ENCODE results near the gene CTIF. TPM values are rescaled to one million over a fixed set of nuclear protein-coding genes. Genes with fewer than 3 reads are reported as not detected.
"Not testable (repeated sequence)": the region's sequence is repeated elsewhere in the genome, so short reads cannot be mapped to it uniquely, and the experiment has no call there.

The CTIF gene
- total RNA-seq, 1 donor from 2014 or later: 15.0 TPM

- H3K27me3 ChIP-seq (ENCODE audit: control insufficient read depth, insufficient read depth, low read length): no peaks in the 10 kb centered on the region
- no peak overlapping the region for H3K4me3 ChIP-seq (ENCODE audit: low read depth, low read length)
- H3K36me3 ChIP-seq (ENCODE audit: control insufficient read depth, insufficient read depth, low read length): no peaks in the 10 kb centered on the region
- TF ChIP-seq CTCF (IDR thresholded peaks at IDR 0.05; ENCODE audit: insufficient read depth, low read length, severe bottlenecking): no peak
- FAIRE-seq (no peak), DNase-seq (ENCODE audit: low read depth) (no peak)
These were observed 272.6 kb downstream of the CTIF start for GRCh38 chr18:48811401-48811800.

DNA sequence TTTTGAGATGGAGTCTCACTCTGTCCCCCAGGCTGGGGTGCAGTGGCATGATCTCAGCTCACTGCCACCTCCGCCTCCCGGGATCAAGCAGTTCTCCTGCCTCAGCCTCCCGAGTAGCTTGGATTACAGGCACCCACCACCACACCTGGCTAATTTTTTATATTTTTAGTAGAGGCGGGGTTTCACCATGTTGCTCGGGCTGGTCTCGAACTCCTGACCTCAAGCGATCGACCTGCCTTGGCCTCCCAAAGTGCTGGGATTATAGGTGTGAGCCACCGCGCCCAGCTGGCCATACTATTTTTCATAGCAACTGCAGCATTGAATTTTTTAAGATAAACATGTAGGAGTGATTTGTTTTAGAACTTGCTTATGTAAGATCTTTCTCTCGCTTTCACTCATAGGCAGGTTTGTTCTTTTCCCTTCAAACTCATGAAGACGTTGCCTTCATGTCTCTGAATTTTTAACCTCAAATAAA lies 273.2 kb downstream of the CTIF start:
- FAIRE-seq; H3K36me3 ChIP-seq (ENCODE audit: control insufficient read depth, insufficient read depth, low read length); H3K27me3 ChIP-seq (ENCODE audit: control insufficient read depth, insufficient read depth, low read length); H3K4me3 ChIP-seq (ENCODE audit: low read depth, low read length); DNase-seq (ENCODE audit: low read depth): not testable (repeated sequence)

DNA sequence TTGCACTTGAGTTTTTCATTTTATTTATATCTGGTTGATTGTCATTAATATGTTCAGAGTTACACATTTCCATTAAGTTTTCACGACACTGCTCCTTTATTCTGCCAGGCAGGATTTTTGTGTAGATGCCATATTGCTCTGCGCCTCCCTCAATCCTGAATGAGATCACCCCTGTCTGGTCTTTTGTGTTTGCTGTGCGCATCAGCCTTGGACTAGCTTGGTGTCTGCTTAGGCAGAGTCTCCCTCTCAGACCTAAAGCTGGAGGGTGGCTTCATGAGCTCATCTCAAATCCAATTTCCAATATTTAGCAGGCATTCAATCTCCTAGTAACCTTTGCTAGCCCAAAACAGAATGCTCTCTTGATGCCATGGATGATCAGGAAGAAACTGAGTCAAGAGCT lies 274.5 kb downstream of the CTIF start:
- TF ChIP-seq CTCF (IDR thresholded peaks at IDR 0.05; ENCODE audit: insufficient read depth, low read length, severe bottlenecking): no peak
- Histone ChIP-seq H3K4me3 (ENCODE audit: low read depth, low read length) (no peak overlapping the region), H3K36me3 (ENCODE audit: control insufficient read depth, insufficient read depth, low read length) (peaks cover 1% of the 10 kb centered on the region), H3K27me3 (ENCODE audit: control insufficient read depth, insufficient read depth, low read length) (no peaks in the 10 kb centered on the region)
- DNase-seq (ENCODE audit: low read depth): no peak
- FAIRE-seq: no peak

GRCh38 chr18:48813833-48814489 lies 275.1 kb downstream of the CTIF start:
- FAIRE-seq: peak; percentile 62

DNA sequence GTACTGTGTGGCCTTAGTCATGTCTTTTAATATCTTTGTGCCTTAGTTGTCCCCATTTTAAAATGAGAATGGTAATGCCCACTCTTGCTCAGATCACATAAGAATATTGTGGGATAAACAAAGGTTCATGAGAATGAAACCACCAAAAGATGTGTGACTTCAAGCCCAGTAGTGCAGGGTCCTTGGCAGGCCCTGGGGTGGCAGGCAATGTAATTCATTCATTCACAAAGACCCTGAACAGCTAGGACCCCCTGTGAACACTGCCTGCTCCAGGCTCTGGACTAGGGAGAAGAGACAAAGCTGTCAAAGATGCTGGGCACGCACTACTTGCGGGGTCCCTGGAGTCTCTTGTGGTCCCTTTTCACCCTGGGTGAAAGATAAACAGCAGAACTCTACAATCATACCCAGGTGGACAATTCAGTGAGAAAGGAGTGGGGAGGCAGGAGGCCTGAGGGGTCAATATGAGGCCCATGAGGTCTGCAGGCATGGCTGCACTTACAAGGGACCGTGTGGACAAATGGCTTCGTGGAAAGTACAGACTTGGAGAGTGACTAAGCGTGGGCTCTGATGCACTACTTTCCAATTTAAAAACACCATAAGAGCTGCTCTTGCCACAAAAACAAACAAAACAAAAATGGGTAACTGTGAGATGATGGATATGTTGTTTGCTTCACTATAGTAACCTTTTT lies 275.8 kb downstream of the CTIF start:
- DNase-seq (ENCODE audit: low read depth): no peak
- Histone ChIP-seq H3K27me3 (ENCODE audit: control insufficient read depth, insufficient read depth, low read length) (no peaks in the 10 kb centered on the region), H3K36me3 (ENCODE audit: control insufficient read depth, insufficient read depth, low read length) (peaks cover 1% of the 10 kb centered on the region), H3K4me3 (ENCODE audit: low read depth, low read length) (no peak overlapping the region)
- no peak for FAIRE-seq
- no peak for TF ChIP-seq CTCF (IDR thresholded peaks at IDR 0.05; ENCODE audit: insufficient read depth, low read length, severe bottlenecking)

More at GRCh38 chr18:48813833-48814489, 275.1 kb downstream of the CTIF start:
- DNase-seq (ENCODE audit: low read depth): peak; percentile 48
- peaks cover 1% of the 10 kb centered on the region for H3K36me3 ChIP-seq (ENCODE audit: control insufficient read depth, insufficient read depth, low read length)
- H3K27me3 ChIP-seq (ENCODE audit: control insufficient read depth, insufficient read depth, low read length): no peaks in the 10 kb centered on the region
- H3K4me3 ChIP-seq (ENCODE audit: low read depth, low read length): no peak overlapping the region
- no peak for TF ChIP-seq CTCF (IDR thresholded peaks at IDR 0.05; ENCODE audit: insufficient read depth, low read length, severe bottlenecking)

DNA sequence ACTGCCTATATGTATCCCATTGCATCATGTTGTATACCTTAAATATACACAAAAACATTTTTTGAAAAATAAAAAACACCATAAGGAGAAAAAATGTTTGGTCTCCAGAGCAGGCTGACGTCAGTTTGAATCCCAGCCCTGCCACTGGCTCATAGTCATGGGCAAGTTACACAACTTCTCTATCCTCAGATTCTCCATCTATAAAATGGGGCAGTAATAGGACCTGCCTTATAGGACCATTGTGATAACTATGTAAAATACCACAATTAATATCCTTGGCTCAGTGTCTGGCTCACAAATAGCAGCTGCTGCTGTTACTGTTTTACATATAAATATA lies 276.3 kb downstream of the CTIF start:
- Histone ChIP-seq H3K27me3 (ENCODE audit: control insufficient read depth, insufficient read depth, low read length) (no peaks in the 10 kb centered on the region), H3K36me3 (ENCODE audit: control insufficient read depth, insufficient read depth, low read length) (peaks cover 1% of the 10 kb centered on the region), H3K4me3 (ENCODE audit: low read depth, low read length) (no peak overlapping the region)
- FAIRE-seq (no peak), DNase-seq (ENCODE audit: low read depth) (no peak)
- TF ChIP-seq CTCF (IDR thresholded peaks at IDR 0.05; ENCODE audit: insufficient read depth, low read length, severe bottlenecking): no peak
